GM11168 (cell line): Measurements from ENCODE around the gene TLE4.
"Not testable (repeated sequence)": the region's sequence is repeated elsewhere in the genome, so short reads cannot be mapped to it uniquely, and the experiment has no call there.

ENCODE experiments used
- in situ Hi-C: fragments of 300-500 bp; cut with MboI; formaldehyde crosslinking; loops from one replicate; pipeline ENCODE4 v1.12.0; 2022; ENCODE audit warnings: low sequenced_read_pairs; ENCODE audit not compliant: unreplicated experiment

TLE4 gene

DNA sequence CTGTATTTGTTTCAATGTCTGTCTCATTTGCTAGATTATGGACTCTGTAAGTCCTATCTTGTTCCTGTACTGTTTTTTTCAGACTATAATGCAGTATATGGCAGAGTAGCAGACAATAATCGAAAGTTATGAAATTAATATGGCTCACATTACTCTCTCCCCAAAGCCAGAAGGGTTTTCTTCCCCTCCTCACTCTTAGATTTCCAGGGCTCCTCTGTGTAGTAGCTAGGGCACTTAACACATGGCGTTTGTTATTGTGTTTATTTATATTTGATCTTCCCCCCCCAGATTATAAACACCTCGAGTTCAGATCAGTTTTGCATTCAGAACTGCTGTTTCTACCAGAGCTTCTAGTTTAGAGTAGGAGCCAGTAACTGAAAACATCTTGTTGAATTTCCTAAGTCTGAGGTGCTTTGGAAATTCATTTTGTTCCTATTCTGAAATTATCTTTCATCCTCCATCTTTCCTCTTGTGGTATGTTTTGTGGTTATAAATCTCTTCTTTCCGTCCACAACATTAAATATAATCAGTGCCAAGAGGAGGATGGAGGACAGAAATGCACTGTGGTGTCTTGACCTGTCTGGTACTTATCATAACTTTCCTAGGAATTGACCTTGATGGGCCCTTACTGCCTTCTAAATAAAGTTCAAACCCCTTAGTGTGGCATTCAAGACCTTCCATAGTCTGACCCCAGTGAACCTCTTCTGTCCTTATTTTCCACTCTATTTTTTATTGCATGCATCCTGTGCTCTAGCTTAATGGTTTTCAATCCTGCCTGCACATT, 27.0 kb downstream of the TLE4 start:
- in situ Hi-C loops, result no loop called here

DNA sequence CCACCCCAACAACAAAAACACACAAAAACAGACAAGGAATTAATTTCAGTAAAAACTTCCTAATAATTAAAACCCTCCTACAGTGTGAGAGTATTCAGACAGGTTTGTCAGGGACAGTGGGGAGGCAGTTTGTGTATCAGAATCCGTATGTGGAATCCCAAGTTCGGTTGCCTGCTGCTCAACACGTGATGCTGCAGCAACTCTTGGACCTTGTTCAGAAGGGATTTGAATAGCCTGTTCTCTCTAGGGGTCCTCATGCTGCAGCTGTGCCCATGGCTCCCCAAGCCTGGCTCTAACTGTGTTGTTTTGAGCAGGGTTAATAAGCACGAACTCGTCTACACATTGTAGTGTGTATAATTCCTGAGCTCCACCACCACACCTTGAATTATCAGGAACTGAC, 28.7 kb downstream of the TLE4 start:
- in situ Hi-C loops, result no loop called here

- in situ Hi-C loops, result no loop called here
Observed at GRCh38 chr9:79603222-79603920, 31.6 kb downstream of the TLE4 start.

DNA sequence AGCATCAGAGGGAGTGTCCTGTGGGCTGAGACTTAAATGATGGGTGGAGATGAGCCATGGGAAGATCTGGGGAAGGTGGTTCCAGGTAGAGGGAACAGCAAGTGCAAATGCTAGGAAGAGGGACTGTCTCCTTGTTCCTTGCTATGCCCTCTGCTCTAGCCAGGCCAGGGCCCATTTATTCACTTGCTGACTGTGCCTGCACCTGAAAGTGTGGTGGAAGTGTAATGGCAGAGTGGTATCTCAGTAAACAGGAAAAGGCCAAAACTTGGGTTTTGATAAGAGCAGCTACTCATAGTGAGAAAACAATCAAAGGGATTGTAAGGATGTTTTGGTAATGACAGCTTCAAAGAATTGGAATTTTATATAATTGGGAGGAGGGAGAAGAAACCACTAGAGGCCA, 32.4 kb downstream of the TLE4 start:
- in situ Hi-C loops, result no loop called here

DNA sequence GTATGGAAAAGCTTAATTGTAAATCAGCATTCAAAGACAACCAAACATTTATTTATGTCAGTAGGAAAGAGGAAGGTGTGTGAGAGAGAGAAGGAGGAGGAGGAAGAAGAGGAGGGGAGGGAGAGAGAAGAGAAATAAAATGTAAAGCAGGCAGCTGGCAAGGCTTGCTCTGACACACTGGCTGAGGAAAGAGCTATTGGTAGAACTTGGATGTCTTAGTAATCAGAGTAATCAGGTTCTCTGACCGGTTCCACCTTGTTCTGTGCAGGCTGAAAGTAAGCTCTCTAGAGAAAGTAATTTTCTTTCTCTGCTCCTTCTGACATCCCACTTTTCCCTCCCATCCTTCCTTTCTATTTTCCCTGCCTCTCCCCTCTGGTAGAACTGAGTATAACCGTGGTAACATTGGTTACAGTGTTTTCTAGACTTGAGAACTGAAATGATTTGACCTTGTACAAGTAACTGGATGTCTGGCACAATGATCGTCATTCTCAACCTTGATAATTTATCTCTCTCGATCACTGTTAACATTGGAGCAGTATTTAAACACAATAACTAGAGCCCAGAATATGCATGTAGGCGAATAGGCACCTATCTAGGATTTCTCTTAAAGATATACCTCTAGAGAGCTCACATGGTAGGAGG, 33.3 kb downstream of the TLE4 start:
- in situ Hi-C loops, result no loop called here

GRCh38 chr9:79606529-79606928, 34.8 kb downstream of the TLE4 start:
- in situ Hi-C loops, result not testable (repeated sequence)

- in situ Hi-C loops, result no loop called here
Observed at GRCh38 chr9:79609468-79610018, 37.8 kb downstream of the TLE4 start.

- in situ Hi-C loops, result no loop called here
Observed at GRCh38 chr9:79610019-79610631, 38.4 kb downstream of the TLE4 start.

DNA sequence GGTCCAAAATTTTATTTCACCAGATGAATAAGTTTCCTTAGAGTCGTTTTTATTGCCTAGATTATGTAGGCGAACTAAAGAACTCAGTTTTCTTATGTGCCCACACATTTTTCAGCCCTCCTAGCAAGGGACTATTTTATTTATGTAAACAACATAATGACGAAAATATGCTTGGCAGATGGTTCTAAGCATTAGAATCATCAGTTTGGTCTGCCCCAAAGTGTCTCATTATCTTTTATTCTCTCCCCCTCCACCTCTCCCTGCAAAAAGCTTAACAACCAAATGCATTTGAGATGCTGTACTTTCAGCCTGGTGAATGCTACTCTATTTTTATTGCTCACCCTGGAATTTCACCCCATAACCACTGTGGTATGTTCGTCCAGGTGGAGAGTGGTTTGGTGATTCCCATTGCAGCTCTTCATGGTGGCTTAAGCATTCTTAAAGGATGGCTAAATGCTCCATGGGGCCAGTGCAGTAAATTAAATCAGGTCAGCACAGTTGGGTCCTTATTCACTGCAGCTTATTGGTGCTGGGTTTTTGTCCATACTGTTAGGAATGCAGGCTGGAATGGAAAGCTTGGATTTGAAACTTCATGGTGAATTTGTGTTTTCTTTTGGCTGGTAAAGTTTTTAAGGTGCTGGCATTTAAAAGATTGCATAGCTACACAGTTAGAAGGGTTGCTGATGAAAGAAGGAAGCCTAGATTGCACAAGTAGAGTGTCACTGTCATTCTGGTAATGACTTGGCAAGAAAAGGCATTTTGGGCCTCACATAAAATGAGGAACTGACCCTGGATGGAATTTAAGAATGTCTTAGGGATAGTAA, 39.2 kb downstream of the TLE4 start:
- in situ Hi-C loops, result no loop called here

DNA sequence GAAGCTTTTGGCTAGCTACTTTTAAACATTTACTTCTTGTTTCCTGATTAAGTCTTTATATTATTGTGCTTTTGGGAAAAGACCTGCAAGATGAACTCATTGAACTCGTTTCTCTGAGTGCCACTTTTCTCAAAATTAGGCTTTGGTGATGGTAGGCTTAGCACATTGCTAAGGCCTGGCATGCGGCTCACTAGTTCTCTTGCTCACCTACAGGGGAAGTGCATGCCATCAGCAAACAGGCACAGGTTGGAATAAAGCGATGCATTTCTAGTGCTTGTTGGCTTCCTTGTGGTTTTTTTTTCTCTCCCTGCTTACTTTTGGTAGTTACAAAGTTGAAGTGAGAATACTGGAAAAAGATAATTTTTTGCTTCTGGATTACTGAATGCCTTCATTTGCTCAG, 41.4 kb downstream of the TLE4 start:
- in situ Hi-C loops, result no loop called here

GRCh38 chr9:79615038-79615437, 43.3 kb downstream of the TLE4 start:
- in situ Hi-C loops, result no loop called here

- in situ Hi-C loops, result no loop called here
Observed at GRCh38 chr9:79616013-79616412, 44.2 kb downstream of the TLE4 start.

GRCh38 chr9:79616971-79617370, 45.2 kb downstream of the TLE4 start:
- in situ Hi-C loops, result no loop called here

- in situ Hi-C loops, result no loop called here
Observed at GRCh38 chr9:79617395-79617794, 45.6 kb downstream of the TLE4 start.

DNA sequence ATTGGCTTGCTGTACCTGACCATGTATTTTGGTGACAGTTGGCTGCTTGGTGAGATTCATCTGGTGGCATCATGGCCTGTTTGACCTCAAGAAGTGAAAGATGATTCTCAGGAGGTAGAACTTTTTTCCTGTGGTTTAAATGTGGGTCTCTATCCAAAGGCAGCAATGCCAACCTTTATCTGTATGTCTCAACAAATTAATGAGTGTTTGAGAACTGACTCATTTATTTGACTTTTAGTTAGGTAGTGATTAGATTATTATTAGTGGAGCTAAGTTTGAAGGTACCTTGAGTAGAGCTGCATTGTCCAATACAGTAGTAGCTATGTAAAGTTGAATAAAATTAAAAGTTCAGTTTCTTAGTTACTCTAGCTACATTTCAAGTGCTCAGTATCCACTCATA, 48.2 kb downstream of the TLE4 start:
- in situ Hi-C loops, result no loop called here

GRCh38 chr9:79621916-79622575, 50.3 kb downstream of the TLE4 start:
- in situ Hi-C loops, result no loop called here

DNA sequence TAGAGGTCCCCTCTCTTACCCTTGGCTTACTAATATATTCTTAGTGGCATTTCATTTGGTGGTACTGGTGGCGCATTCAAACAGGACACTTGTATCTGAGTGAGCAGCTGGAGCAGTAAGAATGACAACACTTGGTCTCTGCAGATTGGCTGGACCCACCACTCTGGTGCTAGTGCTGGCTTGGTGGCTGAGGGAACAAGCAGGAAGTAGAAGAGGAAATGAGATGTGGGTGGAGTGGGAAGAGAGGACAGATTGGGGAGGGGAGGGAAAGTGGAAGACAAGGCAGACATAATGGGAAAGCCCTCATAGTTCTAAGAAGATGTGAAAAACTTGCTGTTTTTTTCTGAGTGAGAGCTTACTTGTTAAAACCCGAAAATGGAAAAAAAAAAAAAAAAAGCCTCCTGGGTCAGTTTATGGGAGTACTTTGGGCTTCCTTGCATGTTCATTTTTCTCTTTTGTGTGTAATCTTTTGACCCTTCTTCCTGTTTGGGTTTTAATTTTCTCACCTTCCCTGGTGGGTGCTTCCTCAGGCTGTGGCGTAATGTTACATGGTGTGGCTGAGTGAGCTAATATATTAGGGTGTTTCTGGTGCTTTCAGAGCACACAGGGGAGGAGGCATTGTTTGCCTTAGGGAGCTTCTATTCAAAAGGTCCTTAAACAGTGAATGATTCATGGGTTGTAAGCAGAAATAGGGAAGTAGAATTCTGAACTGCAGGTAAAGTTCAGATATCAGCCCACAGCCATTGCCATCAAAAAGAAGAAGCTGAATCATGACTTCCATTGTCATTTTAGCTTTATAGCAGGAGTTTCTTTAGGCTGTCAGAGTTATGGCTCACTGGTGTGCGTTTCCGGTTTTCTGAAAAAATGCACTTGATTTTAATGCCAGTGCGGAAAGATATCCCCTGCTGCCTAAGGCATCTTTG, 52.3 kb downstream of the TLE4 start:
- in situ Hi-C loops, result no loop called here

- in situ Hi-C loops, result no loop called here
Observed at GRCh38 chr9:79629721-79630120, 58.0 kb downstream of the TLE4 start.
